ENCODE results near the gene NPEPPS.

- TF ChIP-seq POLR2AphosphoS5 (IDR thresholded peaks at IDR 0.05; ENCODE audit: borderline replicate concordance, low read depth, low read length) (no peak), EZH2 (IDR thresholded peaks at IDR 0.05) (no peak), FOXP2 (optimal IDR thresholded peaks at IDR 0.05; ENCODE audit: control extremely low read depth, extremely low read length, insufficient read depth) (no peak)
These were observed 98.9 kb downstream of the NPEPPS start for GRCh38 chr17:47629826-47630225.
